ENCODE measurements around the gene C14orf119. TPM values are rescaled to one million over a fixed set of nuclear protein-coding genes. Genes with fewer than 3 reads are reported as not detected.

Gene C14orf119
- total RNA-seq, 1 experiment from 2014 or later, result 65.1 TPM

- H2BK12ac ChIP-seq (ENCODE audit: insufficient read length, low read depth, low read length), result no peak overlapping the region
- Mint-ChIP-seq H3K27me3 (ENCODE audit: low read depth) (peaks cover 28% of the 10 kb centered on the region), H3K4me3 (no peak overlapping the region), H3K27ac (no peak overlapping the region), H3K9me3 (no peaks in the 10 kb centered on the region), H3K36me3 (ENCODE audit: insufficient read depth in 1 of 3, low read depth in 3 of 3) (no peaks in the 10 kb centered on the region; a peak in 1 of 7 replicates), H3K4me1 (peaks cover 31 to 36% of the 10 kb centered on the region in 2 experiments)
- peaks cover 2% of the 10 kb centered on the region; the same call in 1 of the 2 replicates for H3K4me1 ChIP-seq (ENCODE audit: insufficient read depth, low read length)
- H3K27ac ChIP-seq (ENCODE audit: insufficient read length, low read depth, low read length), result no peak overlapping the region
- no peaks in the 10 kb centered on the region for H3K79me2 ChIP-seq (ENCODE audit: insufficient read depth, low read length)
- no peak overlapping the region for H2BK20ac ChIP-seq (ENCODE audit: low read depth, low read length, poor library complexity, severe bottlenecking)
- H3K4ac ChIP-seq (ENCODE audit: low read depth, low read length), result no peak overlapping the region
- H3K23me2 ChIP-seq (ENCODE audit: insufficient read length, low read depth, low read length, poor library complexity, severe bottlenecking), result no peaks in the 10 kb centered on the region
- no peak overlapping the region for H2BK120ac ChIP-seq (ENCODE audit: low read depth, low read length, poor library complexity, severe bottlenecking)
- no peak overlapping the region for H3K9ac ChIP-seq (ENCODE audit: extremely low read depth, insufficient read length, low read length)
- no peak overlapping the region for H2BK5ac ChIP-seq (ENCODE audit: insufficient read length, low read length)
- TF ChIP-seq CTCF (conservative IDR thresholded peaks at IDR 0.05), result no peak
- H4K91ac ChIP-seq (ENCODE audit: insufficient read length, low read depth, low read length), result no peak overlapping the region
- H3K14ac ChIP-seq (ENCODE audit: insufficient read depth, low read length), result no peak overlapping the region
- no CpG with 5 or more reads among the region's 10 CpGs for WGBS (ENCODE audit: extremely low coverage, insufficient read length, low lambda C conversion rate)
- no peaks in the 10 kb centered on the region for H3K79me1 ChIP-seq (ENCODE audit: insufficient read depth, low read depth, low read length, poor library complexity, severe bottlenecking)
- H3K9me3 ChIP-seq (ENCODE audit: control insufficient read depth, low read depth, low read length), result no peaks in the 10 kb centered on the region
- H3T11ph ChIP-seq (ENCODE audit: low read length), result no peak overlapping the region
- H2AFZ ChIP-seq (ENCODE audit: low read length), result no peak overlapping the region
- no peak overlapping the region for H4K5ac ChIP-seq (ENCODE audit: insufficient read length, low read depth, low read length)
- no peaks in the 10 kb centered on the region for H4K20me1 ChIP-seq (ENCODE audit: control insufficient read depth, insufficient read depth, insufficient read length)
- H3K4me2 ChIP-seq (ENCODE audit: insufficient read depth, insufficient read length, low read length), result no peak overlapping the region
- H3K27me3 ChIP-seq (ENCODE audit: insufficient read depth, low read length), result no peaks in the 10 kb centered on the region
- no peak overlapping the region for H3K56ac ChIP-seq (ENCODE audit: insufficient read length, low read depth, low read length)
- H2BK15ac ChIP-seq (ENCODE audit: low read depth, low read length), result no peak overlapping the region
- no peak overlapping the region for H3K23ac ChIP-seq (ENCODE audit: insufficient read length, low read depth, low read length)
- H2AK5ac ChIP-seq (ENCODE audit: insufficient read length, low read length), result no peak overlapping the region
- H3K18ac ChIP-seq (ENCODE audit: insufficient read length, low read depth, low read length), result no peak overlapping the region
- H4K8ac ChIP-seq (replicated peaks; ENCODE audit: insufficient read length, low read depth, low read length), result no peak overlapping the region
- no peak for DNase-seq
Observed at GRCh38 chr14:23115039-23115731, 19.9 kb downstream of the C14orf119 start.

Data from H9 (cell line).